ENCODE results near the gene ANGPTL4. TPM values are rescaled to one million over a fixed set of nuclear protein-coding genes. Genes with fewer than 3 reads are reported as not detected.
"Not testable (repeated sequence)": the region's sequence is repeated elsewhere in the genome, so short reads cannot be mapped to it uniquely, and the experiment has no call there.

Gene ANGPTL4
- 11.7 TPM for total RNA-seq
- long read RNA-seq, transcript ANGPTL4-201 (7 exons, 1,879 nt) = major isoform, 21 of 30 reads
- long read RNA-seq, partial matches to known transcripts = 5 of 30 reads
- long read RNA-seq, other reads (novel, unspliced or antisense) = 1 of 30 reads

DNA sequence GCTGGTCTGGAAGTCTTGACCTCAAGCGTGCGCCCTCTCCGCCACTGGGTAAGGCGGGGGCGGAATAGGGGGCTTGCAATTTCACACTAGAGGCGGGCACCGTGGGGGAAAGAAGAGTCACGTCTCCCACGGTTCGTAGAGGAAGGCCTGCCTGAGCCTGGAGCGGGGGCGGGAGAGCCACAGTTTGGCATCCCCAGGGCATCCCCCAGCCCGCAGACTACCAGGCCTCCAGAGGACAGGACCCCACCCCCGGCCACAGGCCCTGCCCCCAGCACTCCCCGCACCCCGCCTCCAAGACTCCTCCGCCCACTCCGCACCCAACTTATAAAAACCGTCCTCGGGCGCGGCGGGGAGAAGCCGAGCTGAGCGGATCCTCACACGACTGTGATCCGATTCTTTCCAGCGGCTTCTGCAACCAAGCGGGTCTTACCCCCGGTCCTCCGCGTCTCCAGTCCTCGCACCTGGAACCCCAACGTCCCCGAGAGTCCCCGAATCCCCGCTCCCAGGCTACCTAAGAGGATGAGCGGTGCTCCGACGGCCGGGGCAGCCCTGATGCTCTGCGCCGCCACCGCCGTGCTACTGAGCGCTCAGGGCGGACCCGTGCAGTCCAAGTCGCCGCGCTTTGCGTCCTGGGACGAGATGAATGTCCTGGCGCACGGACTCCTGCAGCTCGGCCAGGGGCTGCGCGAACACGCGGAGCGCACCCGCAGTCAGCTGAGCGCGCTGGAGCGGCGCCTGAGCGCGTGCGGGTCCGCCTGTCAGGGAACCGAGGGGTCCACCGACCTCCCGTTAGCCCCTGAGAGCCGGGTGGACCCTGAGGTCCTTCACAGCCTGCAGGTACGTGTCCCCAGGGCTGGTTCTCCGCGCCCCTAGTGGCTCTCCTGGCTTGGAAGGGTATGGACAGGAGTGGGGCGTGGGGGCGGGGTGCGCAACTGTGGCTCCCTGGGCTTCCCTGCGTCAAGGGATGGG lies at the start of gene ANGPTL4:
Gene ANGPTL4, plus strand, starts transcription at position 353 of the 969 bp plus-strand sequence. Its CDS starts 167 bp downstream, at position 520.
- DNase-seq = peak; percentile 85
- intact Hi-C loops (cut with micrococcal nuclease) = no loop called here
- peak; percentile 69 for ATAC-seq

- DNase-seq; ATAC-seq; intact Hi-C loops (cut with micrococcal nuclease): not testable (repeated sequence)
Measured at GRCh38 chr19:8314981-8315640, 48.8 kb upstream of the ANGPTL4 start.

GRCh38 chr19:8316351-8317125 lies 47.4 kb upstream of the ANGPTL4 start:
- no peak for ATAC-seq
- intact Hi-C loops (cut with micrococcal nuclease) = no loop called here
- no peak for DNase-seq

DNA sequence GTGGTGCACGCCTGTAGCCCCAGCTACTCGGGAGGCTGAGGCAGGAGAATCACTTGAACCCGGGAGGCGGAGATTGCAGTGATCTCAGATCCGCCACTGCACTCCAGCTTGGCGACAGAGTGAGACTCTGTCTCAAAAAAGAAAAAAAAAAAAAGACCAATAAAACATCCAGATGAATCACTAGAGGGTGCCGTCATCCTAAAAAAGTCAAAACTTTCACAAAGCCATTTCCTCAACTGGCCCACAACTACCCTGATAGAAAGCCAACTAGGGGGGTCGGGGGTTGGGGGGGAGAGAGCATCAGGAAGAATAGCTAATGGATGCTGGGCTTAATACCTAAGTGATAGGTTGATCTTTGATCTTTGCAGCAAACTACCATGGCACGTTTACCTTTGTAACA lies 45.1 kb upstream of the ANGPTL4 start:
- DNase-seq; intact Hi-C loops (cut with micrococcal nuclease); ATAC-seq: not testable (repeated sequence)

- no peak for DNase-seq
- intact Hi-C loops (cut with micrococcal nuclease) = no loop called here
Measured at GRCh38 chr19:8319807-8320520, 44.0 kb upstream of the ANGPTL4 start.

DNA sequence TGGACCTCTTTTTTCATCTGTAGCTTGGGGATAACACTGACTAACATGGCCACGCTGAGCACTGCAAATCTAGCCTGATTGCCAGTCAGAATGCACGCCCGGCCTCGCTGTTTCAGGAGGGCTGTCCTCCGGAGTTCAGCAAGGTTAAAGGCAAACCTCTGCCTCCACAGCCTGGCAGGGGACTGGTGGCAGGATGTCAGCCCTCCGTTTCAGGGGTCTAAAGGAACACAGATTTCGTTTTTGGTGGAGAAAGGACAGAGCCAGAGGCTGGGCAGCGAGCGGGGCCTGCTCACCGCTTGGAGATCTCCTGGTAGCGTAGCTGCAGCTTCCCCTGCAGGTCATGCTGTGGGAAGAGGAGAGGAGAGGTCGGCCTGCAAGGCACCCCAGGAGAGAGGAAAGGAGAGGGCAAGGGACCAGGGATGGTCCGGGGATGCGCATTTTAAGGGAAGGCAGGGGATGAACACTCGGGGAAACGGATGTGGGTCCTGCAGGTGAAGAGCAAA lies 43.3 kb upstream of the ANGPTL4 start:
- intact Hi-C loops (cut with micrococcal nuclease) = no loop called here
- ATAC-seq (peak; percentile 2), DNase-seq (peak; percentile 37)

More at GRCh38 chr19:8319807-8320520, 44.0 kb upstream of the ANGPTL4 start:
- ATAC-seq = no peak

GRCh38 chr19:8321067-8321985 lies 42.6 kb upstream of the ANGPTL4 start, which contains the start of the genes NDUFA7 and RPS28:
TSS of gene NDUFA7 (minus strand) at chr19:8321375. CDS start at chr19:8321358, 17 bp downstream.
TSS of gene RPS28 (plus strand) at chr19:8321496. CDS start at chr19:8321531, 35 bp downstream.
- ATAC-seq (peak; percentile 95), DNase-seq (peak; percentile 99)
- intact Hi-C loops (cut with micrococcal nuclease) = no loop called here

- intact Hi-C loops (cut with micrococcal nuclease) = no loop called here
- DNase-seq (no peak), ATAC-seq (no peak)
Measured at GRCh38 chr19:8321986-8322637, 41.8 kb upstream of the ANGPTL4 start.

GRCh38 chr19:8322638-8322997 lies 41.3 kb upstream of the ANGPTL4 start:
- intact Hi-C loops (cut with micrococcal nuclease) = no loop called here
- no peak for ATAC-seq
- no peak for DNase-seq

DNA sequence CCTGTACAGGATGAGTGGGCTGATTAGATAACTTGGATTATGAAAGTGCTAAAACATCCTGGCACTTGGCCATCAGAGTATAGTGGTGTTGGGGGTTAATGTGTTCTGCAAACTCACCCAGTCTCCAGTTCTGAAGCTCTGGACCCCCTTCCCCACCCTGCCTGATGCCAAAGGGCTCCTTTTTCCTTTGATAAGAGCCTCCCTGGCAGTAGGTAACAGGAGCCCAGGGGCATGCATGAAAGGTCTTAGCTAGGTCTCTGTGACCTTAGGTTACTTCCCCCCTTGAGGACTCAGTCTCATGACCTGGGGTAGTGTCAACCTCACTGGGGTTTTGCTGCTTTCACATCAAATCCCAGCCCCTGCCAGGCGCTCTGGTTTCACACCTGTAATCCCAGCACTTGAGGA lies 40.2 kb upstream of the ANGPTL4 start:
- intact Hi-C loops (cut with micrococcal nuclease) = no loop called here
- ATAC-seq (no peak), DNase-seq (no peak)

GRCh38 chr19:8324186-8325050 lies 39.5 kb upstream of the ANGPTL4 start:
- intact Hi-C loops (cut with micrococcal nuclease) = no loop called here
- peak; percentile 0 for ATAC-seq

GRCh38 chr19:8325454-8325853 lies 38.5 kb upstream of the ANGPTL4 start:
- no peak for ATAC-seq
- intact Hi-C loops (cut with micrococcal nuclease) = no loop called here

More at GRCh38 chr19:8324186-8325050, 39.5 kb upstream of the ANGPTL4 start:
- peak; percentile 51 for DNase-seq

DNA sequence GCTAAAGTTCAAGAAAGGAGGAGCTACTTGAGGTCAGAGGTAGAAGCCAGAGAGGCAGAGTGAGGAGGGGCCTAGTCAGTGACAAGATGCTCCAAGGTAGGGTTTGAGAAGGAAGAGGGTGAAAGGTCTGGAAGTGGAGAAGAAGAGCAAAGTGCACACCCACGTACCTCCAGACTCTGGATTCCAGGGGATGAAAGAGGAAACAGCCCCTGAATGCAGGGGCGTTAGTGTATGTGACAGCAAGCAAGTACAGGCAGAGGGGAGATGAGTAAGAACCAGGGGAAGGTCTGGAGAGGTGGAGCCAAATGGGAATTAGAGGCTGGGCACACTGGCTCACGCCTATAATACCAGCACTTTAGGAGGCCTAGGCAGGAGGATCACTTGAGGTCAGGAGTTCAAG lies 34.0 kb upstream of the ANGPTL4 start:
- ATAC-seq (no peak), DNase-seq (no peak)
- intact Hi-C loops (cut with micrococcal nuclease) = no loop called here

More at GRCh38 chr19:8325454-8325853, 38.5 kb upstream of the ANGPTL4 start:
- DNase-seq = no peak

GRCh38 chr19:8331263-8331845 lies 32.6 kb upstream of the ANGPTL4 start:
- no peak for DNase-seq
- no peak for ATAC-seq

More at GRCh38 chr19:8331263-8331845, 32.6 kb upstream of the ANGPTL4 start:
- intact Hi-C loops (cut with micrococcal nuclease) = no loop called here
